Caco-2 (cell line): ENCODE data around the gene TNRC6B. TPM values are rescaled to one million over a fixed set of nuclear protein-coding genes. Genes with fewer than 3 reads are reported as not detected.
"Not testable (repeated sequence)": the region's sequence is repeated elsewhere in the genome, so short reads cannot be mapped to it uniquely, and the experiment has no call there.

Source experiments
- BruUV-seq: library from RNA; stranded (reverse); fragments of 400-500 nt; replicated peaks from 2 replicates; lab custom pipeline; 2021; lab: Mats Ljungman, UMichigan
- CTCF ChIA-PET: fragments of 300-600 bp; sonication (Branson Sonifier 250); formaldehyde crosslinking; loops from one replicate; lab custom pipeline; 2022; ENCODE audit warnings: antibody characterized with exemption; lab: Charles Lee
- POLR2A ChIA-PET: fragments of 300-600 bp; sonication (Branson Sonifier 250); formaldehyde crosslinking; loops from one replicate; lab custom pipeline; 2022; ENCODE audit warnings: antibody characterized with exemption; lab: Charles Lee
- DNase-seq, 2 experiments: peaks; one replicate each; pipeline versions ENCODE4 v3.0.0 to v3.0.0-alpha.2; 2020 to 2022
- H3K27me3 ChIP-seq: replicated peaks from 2 replicates; pipeline ENCODE4 v1.6.0; 2011; ENCODE audit warnings: low read length; ENCODE audit not compliant: control insufficient read depth, insufficient read depth
- H3K36me3 ChIP-seq: 2 replicates; pipeline ENCODE4 v1.5.1; 2011; ENCODE audit warnings: low read length; ENCODE audit not compliant: control insufficient read depth, insufficient read depth
- H3K4me1 ChIP-seq: fragments of 250-450 bp; sonication (Bioruptor Pico); 2 replicates; pipeline ENCODE4 v1.5.1; 2020; ENCODE audit warnings: mild to moderate bottlenecking
- H3K4me3 ChIP-seq: 2 replicates; pipeline ENCODE4 v1.5.1; 2011; ENCODE audit warnings: low read depth, mild to moderate bottlenecking, control low read depth, low read length
- H3K9me3 ChIP-seq: fragments of 250-450 bp; sonication (Bioruptor Pico); 2 replicates; pipeline ENCODE4 v1.5.1; 2020; ENCODE audit warnings: mild to moderate bottlenecking, moderate library complexity
- H3K27ac Mint-ChIP-seq: one replicate; pipeline ENCODE4 v1.8.0; 2022; ENCODE audit warnings: mixed read lengths; ENCODE audit not compliant: unreplicated experiment
- H3K27me3 Mint-ChIP-seq: one replicate; pipeline ENCODE4 v1.8.0; 2022; ENCODE audit warnings: mixed read lengths; ENCODE audit not compliant: insufficient read depth, unreplicated experiment
- H3K36me3 Mint-ChIP-seq: one replicate; pipeline ENCODE4 v1.8.0; 2022; ENCODE audit warnings: mild to moderate bottlenecking, mixed read lengths; ENCODE audit not compliant: insufficient read depth, unreplicated experiment
- H3K4me1 Mint-ChIP-seq: one replicate; pipeline ENCODE4 v1.8.0; 2022; ENCODE audit warnings: low read depth, mixed read lengths; ENCODE audit not compliant: unreplicated experiment
- H3K4me3 Mint-ChIP-seq: one replicate; pipeline ENCODE4 v1.8.0; 2022; ENCODE audit warnings: mild to moderate bottlenecking, moderate library complexity, mixed read lengths; ENCODE audit not compliant: unreplicated experiment
- H3K9me3 Mint-ChIP-seq: one replicate; pipeline ENCODE4 v1.8.0; 2022; ENCODE audit warnings: mixed read lengths; ENCODE audit not compliant: unreplicated experiment
- CTCF ChIP-seq, 2 experiments: fragments of 200-600 bp in 1 of 2; IDR thresholded peaks; 1 replicate in 1 of 2; 2 replicates in 1 of 2; pipeline versions ENCODE4 v1.5.1 to v1.8.0; 2011 to 2022; ENCODE audit warnings: antibody characterized with exemption in 1 of 2, control low read depth in 1 of 2, inconsistent platforms in 1 of 2, low read depth in 1 of 2, low read length in 1 of 2, mild to moderate bottlenecking in 1 of 2, moderate library complexity in 1 of 2; ENCODE audit not compliant: insufficient read depth in 1 of 2, severe bottlenecking in 1 of 2, unreplicated experiment in 1 of 2
- intact Hi-C: fragments of 100-400 bp; cut with micrococcal nuclease; formaldehyde crosslinking; loops from one replicate; pipeline ENCODE4 v1.10.0; 2022; ENCODE audit not compliant: unreplicated experiment
- total RNA-seq: library from RNA; stranded (reverse); gene quantifications from 2 replicates; pipeline ENCODE4 v1.2.3, GENCODE V29; 2022

TNRC6B gene
- total RNA-seq, 1 experiment from 2014 or later = 23.5 TPM

- TF ChIP-seq CTCF (IDR thresholded peaks at IDR 0.05; ENCODE audit: insufficient read depth in 1 of 2, low read depth in 1 of 2, low read length in 1 of 2, severe bottlenecking in 1 of 2, unreplicated experiment in 1 of 2) = no peak
- Mint-ChIP-seq H3K36me3 (peaks cover 17% of the 10 kb centered on the region), H3K27ac (no peak overlapping the region), H3K9me3 (peaks cover 10% of the 10 kb centered on the region), H3K4me3 (no peak overlapping the region), H3K27me3 (peaks cover 2% of the 10 kb centered on the region), H3K4me1 (peaks cover 52% of the 10 kb centered on the region)
- H3K27me3 ChIP-seq = no peaks in the 10 kb centered on the region
- no peak for DNase-seq
- H3K4me1 ChIP-seq = peaks cover 43% of the 10 kb centered on the region
- no TSS peak for BruUV-seq
- no peaks in the 10 kb centered on the region for H3K36me3 ChIP-seq
- intact Hi-C loops = no loop called here
- CTCF ChIA-PET = interaction anchor here (1.4 kb wide), 1 partner anchor 12 kb away, joined by 3 read pairs; no protein-coding TSS in a partner anchor
- no peaks in the 10 kb centered on the region for H3K9me3 ChIP-seq
- POLR2A ChIA-PET = no interaction called here
- no peak overlapping the region for H3K4me3 ChIP-seq
Measured at GRCh38 chr22:40181323-40181722, 3.6 kb downstream of the TNRC6B start.

GRCh38 chr22:40182231-40182835 is 4.6 kb downstream of the TNRC6B start:
- no peaks in the 10 kb centered on the region for H3K36me3 ChIP-seq
- H3K4me1 ChIP-seq = peaks cover 33% of the 10 kb centered on the region
- TF ChIP-seq CTCF (IDR thresholded peaks at IDR 0.05; ENCODE audit: insufficient read depth in 1 of 2, low read depth in 1 of 2, low read length in 1 of 2, severe bottlenecking in 1 of 2, unreplicated experiment in 1 of 2) = no peak
- no TSS peak for BruUV-seq
- no peak overlapping the region for H3K4me3 ChIP-seq
- DNase-seq = no peak
- Mint-ChIP-seq H3K36me3 (peaks cover 17% of the 10 kb centered on the region), H3K9me3 (peaks cover 10% of the 10 kb centered on the region), H3K4me3 (no peak overlapping the region), H3K4me1 (peaks cover 43% of the 10 kb centered on the region), H3K27me3 (peaks cover 2% of the 10 kb centered on the region), H3K27ac (peak overlapping the region; percentile 43)
- H3K9me3 ChIP-seq = no peaks in the 10 kb centered on the region
- H3K27me3 ChIP-seq = no peaks in the 10 kb centered on the region
- CTCF ChIA-PET = no interaction called here
- POLR2A ChIA-PET = no interaction called here
- intact Hi-C loops = no loop called here

GRCh38 chr22:40183029-40183581 is 5.4 kb downstream of the TNRC6B start:
- H3K27me3 ChIP-seq = no peaks in the 10 kb centered on the region
- BruUV-seq = no TSS peak
- no peak for TF ChIP-seq CTCF (IDR thresholded peaks at IDR 0.05; ENCODE audit: insufficient read depth in 1 of 2, low read depth in 1 of 2, low read length in 1 of 2, severe bottlenecking in 1 of 2, unreplicated experiment in 1 of 2)
- Mint-ChIP-seq H3K36me3 (peaks cover 11% of the 10 kb centered on the region), H3K27ac (peak overlapping the region; percentile 43), H3K27me3 (no peaks in the 10 kb centered on the region), H3K4me1 (peaks cover 43% of the 10 kb centered on the region), H3K9me3 (peaks cover 10% of the 10 kb centered on the region), H3K4me3 (no peak overlapping the region)
- intact Hi-C loops = no loop called here
- H3K4me3 ChIP-seq = no peak overlapping the region
- peak; percentile 20 to 48 for DNase-seq
- CTCF ChIA-PET = no interaction called here
- H3K9me3 ChIP-seq = no peaks in the 10 kb centered on the region
- POLR2A ChIA-PET = no interaction called here
- peaks cover 33% of the 10 kb centered on the region for H3K4me1 ChIP-seq
- H3K36me3 ChIP-seq = no peaks in the 10 kb centered on the region

GRCh38 chr22:40183603-40184002 is 5.9 kb downstream of the TNRC6B start:
- H3K36me3 ChIP-seq, DNase-seq, CTCF ChIA-PET, H3K4me3 ChIP-seq, H3K9me3 Mint-ChIP-seq, intact Hi-C loops, POLR2A ChIA-PET, H3K9me3 ChIP-seq, BruUV-seq, H3K4me3 Mint-ChIP-seq, H3K27me3 ChIP-seq, H3K27me3 Mint-ChIP-seq: not testable (repeated sequence)
- H3K4me1 Mint-ChIP-seq = peaks cover 43% of the 10 kb centered on the region
- H3K4me1 ChIP-seq = peaks cover 33% of the 10 kb centered on the region
- H3K27ac Mint-ChIP-seq = peak overlapping the region; percentile 43
- H3K36me3 Mint-ChIP-seq = peaks cover 11% of the 10 kb centered on the region
